DOHH2 (cell line): ENCODE results near the gene KIF18A.

Experiments
- EZH2phosphoT487 ChIP-seq: fragments of 200-600 bp; sonication (generic); IDR thresholded peaks from 2 replicates; pipeline ENCODE4 v1.6.1; 2017; ENCODE audit warnings: borderline replicate concordance, mild to moderate bottlenecking, antibody characterized with exemption, low read length, moderate library complexity, mixed read lengths
- TF ChIP-seq, protein P1 (sequence below): fragments of 200-600 bp; sonication (generic); IDR thresholded peaks from one replicate; pipeline ENCODE4 v1.5.1; 2014; ENCODE audit warnings: antibody characterized with exemption, mild to moderate bottlenecking, low read depth, low read length; ENCODE audit not compliant: poor library complexity, severe bottlenecking

DNA sequence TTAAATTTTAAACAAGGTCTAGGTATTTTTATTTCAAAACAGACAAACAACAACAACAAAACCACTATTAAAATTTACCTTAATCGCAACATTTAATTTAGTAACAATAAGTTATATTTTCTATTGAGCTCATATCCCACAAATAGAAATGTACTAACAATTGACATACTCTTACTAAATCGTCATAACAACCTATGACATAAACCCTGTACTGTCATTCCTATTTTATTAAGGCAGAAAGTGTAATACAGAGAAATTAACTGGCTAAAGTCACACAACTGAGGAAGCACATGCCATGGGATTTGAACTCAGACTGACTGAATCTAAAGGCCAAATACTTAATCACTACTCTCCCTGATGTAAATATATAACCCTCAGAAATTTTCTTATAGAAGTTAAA is 3.0 kb downstream of the KIF18A start:
- TF ChIP-seq, protein P1, sequence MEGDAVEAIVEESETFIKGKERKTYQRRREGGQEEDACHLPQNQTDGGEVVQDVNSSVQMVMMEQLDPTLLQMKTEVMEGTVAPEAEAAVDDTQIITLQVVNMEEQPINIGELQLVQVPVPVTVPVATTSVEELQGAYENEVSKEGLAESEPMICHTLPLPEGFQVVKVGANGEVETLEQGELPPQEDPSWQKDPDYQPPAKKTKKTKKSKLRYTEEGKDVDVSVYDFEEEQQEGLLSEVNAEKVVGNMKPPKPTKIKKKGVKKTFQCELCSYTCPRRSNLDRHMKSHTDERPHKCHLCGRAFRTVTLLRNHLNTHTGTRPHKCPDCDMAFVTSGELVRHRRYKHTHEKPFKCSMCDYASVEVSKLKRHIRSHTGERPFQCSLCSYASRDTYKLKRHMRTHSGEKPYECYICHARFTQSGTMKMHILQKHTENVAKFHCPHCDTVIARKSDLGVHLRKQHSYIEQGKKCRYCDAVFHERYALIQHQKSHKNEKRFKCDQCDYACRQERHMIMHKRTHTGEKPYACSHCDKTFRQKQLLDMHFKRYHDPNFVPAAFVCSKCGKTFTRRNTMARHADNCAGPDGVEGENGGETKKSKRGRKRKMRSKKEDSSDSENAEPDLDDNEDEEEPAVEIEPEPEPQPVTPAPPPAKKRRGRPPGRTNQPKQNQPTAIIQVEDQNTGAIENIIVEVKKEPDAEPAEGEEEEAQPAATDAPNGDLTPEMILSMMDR: no peak
- no peak for TF ChIP-seq EZH2phosphoT487
